NB4 (cell line): ENCODE measurements around the gene TIAL1.

Source experiments
- DNase-seq: peaks from one replicate; pipeline ENCODE4 v3.0.0; 2010; ENCODE audit warnings: low read depth
- H3K4me3 ChIP-seq: one replicate; pipeline ENCODE4 v1.5.1; 2011; ENCODE audit warnings: mild to moderate bottlenecking, low read depth, low read length, moderate library complexity
- MYC ChIP-seq: IDR thresholded peaks from 2 replicates; pipeline ENCODE4 v1.6.1; 2011; ENCODE audit warnings: low read depth, low read length
- POLR2A ChIP-seq: IDR thresholded peaks from 2 replicates; pipeline ENCODE4 v1.6.1; 2011; ENCODE audit warnings: mild to moderate bottlenecking; ENCODE audit not compliant: insufficient read length; ENCODE audit errors: extremely low read depth
- TF ChIP-seq, protein P1 (sequence below): IDR thresholded peaks from one replicate; pipeline ENCODE4 v1.5.1; 2012; ENCODE audit warnings: low read depth, low read length
- TF ChIP-seq, protein P2 (sequence below): IDR thresholded peaks from 2 replicates; pipeline ENCODE4 v1.6.1; 2011; ENCODE audit warnings: low read depth, low read length

Gene TIAL1

DNA sequence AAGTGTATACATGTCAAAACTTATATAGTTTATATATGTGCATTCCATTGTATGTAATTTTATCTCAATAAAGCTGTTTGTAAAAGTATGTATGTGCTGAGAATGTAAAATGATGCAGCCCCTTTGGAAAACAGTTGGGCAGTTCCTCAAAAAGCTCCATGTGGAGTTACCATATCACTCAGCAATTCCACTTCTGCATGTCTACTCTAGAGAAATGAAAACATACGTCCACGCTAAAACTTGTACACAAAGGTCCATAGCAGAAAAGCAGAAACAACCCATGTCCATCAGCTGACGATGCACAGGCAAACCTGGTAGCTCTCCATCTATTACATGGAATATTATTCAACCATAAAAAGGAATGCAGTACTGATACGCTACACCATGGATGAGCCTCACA, 45.9 kb downstream of the TIAL1 start:
- TF ChIP-seq POLR2A = no peak
- no peak for TF ChIP-seq MYC
- TF ChIP-seq, protein P1, sequence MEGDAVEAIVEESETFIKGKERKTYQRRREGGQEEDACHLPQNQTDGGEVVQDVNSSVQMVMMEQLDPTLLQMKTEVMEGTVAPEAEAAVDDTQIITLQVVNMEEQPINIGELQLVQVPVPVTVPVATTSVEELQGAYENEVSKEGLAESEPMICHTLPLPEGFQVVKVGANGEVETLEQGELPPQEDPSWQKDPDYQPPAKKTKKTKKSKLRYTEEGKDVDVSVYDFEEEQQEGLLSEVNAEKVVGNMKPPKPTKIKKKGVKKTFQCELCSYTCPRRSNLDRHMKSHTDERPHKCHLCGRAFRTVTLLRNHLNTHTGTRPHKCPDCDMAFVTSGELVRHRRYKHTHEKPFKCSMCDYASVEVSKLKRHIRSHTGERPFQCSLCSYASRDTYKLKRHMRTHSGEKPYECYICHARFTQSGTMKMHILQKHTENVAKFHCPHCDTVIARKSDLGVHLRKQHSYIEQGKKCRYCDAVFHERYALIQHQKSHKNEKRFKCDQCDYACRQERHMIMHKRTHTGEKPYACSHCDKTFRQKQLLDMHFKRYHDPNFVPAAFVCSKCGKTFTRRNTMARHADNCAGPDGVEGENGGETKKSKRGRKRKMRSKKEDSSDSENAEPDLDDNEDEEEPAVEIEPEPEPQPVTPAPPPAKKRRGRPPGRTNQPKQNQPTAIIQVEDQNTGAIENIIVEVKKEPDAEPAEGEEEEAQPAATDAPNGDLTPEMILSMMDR = no peak
- TF ChIP-seq, protein P2, sequence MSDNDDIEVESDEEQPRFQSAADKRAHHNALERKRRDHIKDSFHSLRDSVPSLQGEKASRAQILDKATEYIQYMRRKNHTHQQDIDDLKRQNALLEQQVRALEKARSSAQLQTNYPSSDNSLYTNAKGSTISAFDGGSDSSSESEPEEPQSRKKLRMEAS = no peak
- DNase-seq = no peak
- no peak overlapping the region for H3K4me3 ChIP-seq

DNA sequence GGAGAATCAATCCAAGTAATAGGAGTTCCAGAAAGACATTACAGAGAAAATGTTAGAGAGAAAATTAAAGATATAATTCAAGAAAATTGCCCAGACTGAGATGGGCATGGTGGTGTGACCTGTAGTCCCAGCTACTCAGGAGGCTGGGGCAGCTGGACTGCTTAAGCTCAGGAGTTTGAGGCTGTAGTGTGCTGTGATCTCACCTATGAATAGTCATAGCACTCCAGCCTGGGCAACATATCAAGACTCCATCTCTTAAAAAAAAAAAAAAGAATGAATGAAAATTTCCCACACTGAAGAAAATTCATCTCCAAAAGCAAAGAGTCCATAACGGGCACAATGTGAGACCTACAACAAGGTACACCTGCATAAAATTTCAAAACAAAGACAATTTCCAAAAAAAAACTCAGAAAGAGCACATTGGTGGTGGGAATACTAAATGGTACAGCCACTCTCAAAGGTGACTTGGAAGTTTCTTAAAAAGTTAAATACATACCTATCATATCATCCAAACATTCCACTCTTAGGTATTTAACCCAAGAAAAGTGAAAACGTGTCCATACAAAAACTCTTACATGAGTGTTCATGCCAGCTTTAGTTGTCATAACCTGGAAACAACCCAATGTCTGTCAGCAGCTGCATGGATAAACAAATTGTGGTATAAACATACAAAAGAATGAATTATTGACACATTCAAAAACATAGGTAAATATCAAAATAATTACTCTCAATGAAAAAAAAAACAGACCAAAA, 47.3 kb downstream of the TIAL1 start:
- TF ChIP-seq, protein P2 = no peak
- TF ChIP-seq, protein P1 = no peak
- no peak for TF ChIP-seq POLR2A
- no peak for TF ChIP-seq MYC
- DNase-seq = no peak
- no peak overlapping the region for H3K4me3 ChIP-seq

DNA sequence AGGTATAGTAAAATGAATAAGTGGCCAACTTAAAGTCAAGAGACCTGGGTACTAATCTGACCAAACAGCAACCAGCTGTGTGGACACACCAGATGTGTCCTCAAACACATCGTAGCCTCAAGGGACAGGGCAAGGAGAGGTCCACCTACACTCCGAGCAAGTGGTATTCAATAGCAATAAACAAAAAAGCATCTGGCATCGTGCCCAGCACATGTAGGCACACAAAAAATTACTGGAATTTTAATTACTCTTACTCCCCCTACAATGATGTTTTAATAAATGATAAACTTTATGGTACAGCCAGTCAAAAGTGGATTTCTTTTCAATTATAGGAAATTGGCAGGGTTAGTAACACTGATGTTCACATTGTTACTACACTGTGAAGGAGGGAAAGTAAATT, 50.8 kb downstream of the TIAL1 start:
- TF ChIP-seq POLR2A (no peak), MYC (no peak)
- TF ChIP-seq, protein P1 = no peak
- TF ChIP-seq, protein P2 = no peak
- no peak for DNase-seq
- H3K4me3 ChIP-seq = no peak overlapping the region

DNA sequence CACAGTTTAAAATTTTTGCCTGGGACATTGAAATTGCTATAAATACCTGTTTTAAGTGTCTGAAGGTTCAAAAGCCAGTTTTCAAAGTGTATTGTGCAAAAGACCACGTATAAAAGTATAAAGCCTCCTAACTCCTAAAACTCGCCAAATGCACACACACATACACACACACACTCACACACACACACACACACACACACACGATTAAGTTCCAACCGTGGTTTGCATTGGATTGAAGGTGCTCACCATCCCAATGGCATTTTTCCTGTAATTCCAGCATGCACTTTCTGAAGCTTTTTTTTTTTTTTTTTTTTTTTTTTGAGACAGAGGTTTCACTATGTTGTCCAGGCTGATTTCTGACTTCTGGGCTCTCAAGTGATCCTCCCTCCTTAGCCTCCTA, 51.5 kb downstream of the TIAL1 start:
- H3K4me3 ChIP-seq = no peak overlapping the region
- TF ChIP-seq POLR2A (no peak), MYC (no peak)
- TF ChIP-seq, protein P1 = no peak
- TF ChIP-seq, protein P2 = no peak
- no peak for DNase-seq

DNA sequence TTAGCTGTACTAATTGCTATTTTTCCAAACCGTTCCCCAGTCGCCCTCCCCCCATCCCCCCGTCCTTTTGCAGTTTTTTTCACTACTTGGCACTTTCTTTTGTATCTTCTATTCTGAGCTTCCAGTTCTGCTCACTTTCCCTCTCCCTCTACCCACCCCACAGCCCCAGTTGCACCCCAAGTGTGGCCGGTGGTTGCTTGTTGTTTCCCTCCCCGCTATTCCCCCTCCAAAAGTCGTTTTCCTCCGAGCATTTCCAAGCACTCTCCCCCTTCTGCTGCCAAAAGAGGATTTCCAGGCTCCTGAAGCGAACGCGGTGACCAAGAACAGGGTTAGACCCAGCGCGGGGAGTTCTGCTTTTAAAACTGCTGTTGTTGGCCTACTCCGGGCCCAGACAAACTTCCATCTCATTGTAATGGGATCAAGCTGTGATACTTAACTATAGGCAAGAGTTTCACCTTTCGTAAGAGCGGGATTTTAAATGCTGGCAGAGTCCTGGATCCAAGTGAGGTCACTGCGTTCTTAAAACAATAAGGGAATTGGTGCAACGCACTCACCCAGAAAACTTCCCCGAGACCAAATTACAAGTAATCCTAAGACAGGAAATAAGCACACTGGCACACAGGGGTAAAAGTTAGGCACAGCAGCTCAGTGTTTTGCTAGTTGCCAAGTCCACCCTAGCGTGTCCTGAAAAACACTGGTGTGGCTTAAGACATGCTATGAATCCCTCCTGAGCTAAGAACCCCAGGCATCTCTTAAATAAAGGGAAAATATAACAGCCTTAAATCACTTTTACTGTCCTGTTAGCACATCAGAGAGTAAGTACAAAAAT, 52.7 kb downstream of the TIAL1 start:
- H3K4me3 ChIP-seq = no peak overlapping the region
- DNase-seq = no peak
- TF ChIP-seq, protein P2 = no peak
- TF ChIP-seq, protein P1 = no peak
- TF ChIP-seq POLR2A = no peak
- no peak for TF ChIP-seq MYC
